HG03520 (cell line): Measurements from ENCODE around the gene TANC1.

Experiments
- ATAC-seq: cut with Tn5 transposase; IDR thresholded peaks from one replicate; pipeline ENCODE4 v1.9.1; 2021; ENCODE audit warnings: mild to moderate bottlenecking, moderate library complexity; ENCODE audit not compliant: unreplicated experiment

Gene TANC1

DNA sequence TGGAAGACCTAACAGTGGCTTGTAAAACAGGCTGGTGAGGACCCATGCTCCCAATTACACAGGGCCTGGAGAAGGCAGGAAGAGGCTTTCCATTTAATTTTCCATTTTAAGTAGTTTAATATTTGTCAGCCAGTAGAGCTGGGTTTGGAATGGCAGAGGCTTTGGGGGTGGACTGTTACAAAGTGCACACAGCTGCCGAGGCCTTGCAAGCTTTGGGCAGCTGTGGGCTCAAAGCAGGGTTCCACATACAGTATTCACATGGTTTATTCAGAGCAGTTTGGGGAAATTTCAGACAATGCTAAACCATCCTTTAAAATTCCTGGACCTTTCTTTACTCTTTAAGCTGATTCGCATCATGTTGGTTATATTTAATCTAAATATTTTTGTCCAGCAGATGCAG lies 185.5 kb downstream of the TANC1 start:
- no peak for ATAC-seq

DNA sequence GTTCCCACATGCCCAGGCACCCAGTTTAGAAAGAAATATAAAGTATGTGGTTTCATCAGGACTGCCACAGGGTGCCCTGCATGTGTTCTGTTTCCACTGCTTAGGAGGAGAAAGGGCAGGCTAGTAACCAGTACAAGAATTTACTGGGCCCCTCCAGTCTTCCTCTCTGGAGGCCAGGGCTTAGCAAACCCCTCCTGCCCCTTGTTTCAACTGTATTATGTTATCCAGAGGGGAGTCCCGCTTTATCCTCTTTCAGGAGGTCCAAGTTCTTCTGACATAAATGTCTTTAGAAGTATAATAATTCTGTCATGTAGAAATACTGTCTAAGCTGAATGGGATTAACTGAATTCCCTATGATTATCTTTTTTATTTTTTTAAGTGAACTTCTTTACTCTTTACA lies 185.9 kb downstream of the TANC1 start:
- no peak for ATAC-seq

DNA sequence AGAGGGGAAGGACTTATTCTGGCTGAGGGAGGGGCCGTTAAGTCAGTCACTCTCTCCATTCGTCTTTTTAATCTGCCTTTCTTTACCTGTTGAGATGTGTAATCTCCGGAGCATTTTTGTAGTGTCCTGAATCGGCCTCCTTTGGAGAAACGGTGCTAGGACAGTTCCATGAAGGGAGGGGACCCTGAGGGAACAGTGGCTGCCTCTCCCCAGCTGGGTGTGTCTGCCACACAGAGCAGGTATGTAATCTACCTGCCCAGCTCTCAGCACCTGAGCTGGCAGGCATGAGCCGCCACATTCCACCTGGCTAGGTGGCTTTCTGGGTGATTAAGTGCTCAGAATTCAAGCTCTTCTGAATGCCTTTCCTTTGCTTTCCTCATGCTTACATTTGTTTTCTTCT lies 186.9 kb downstream of the TANC1 start:
- no peak for ATAC-seq

DNA sequence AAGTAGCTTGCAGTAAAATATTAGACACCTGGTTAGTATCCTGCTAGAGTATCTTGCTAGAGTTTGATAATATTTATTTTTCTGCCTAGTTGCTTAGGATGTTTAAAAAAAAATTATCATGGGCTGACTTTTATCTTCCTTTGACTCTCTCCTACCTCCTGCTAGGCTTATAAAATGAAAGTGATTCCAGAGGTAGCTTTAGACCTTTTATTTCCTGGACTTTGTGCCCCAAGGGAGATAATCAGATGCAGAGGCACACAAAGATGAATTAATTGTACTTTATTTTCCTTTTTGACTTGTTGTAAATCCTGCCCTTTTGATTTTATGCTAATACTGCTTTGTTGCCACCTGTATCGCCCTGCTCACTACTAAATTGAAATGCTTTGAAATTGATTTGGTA lies 187.4 kb downstream of the TANC1 start:
- no peak for ATAC-seq

- ATAC-seq = no peak
Measured at GRCh38 chr2:159156834-159157233, 188.4 kb downstream of the TANC1 start.

- no peak for ATAC-seq
Measured at GRCh38 chr2:159157361-159158209, 189.1 kb downstream of the TANC1 start.

- ATAC-seq = no peak
Measured at GRCh38 chr2:159160412-159160811, 192.0 kb downstream of the TANC1 start.

- no peak for ATAC-seq
Measured at GRCh38 chr2:159160954-159161353, 192.5 kb downstream of the TANC1 start.

GRCh38 chr2:159163930-159164329 lies 195.5 kb downstream of the TANC1 start:
- no peak for ATAC-seq

- ATAC-seq = no peak
Measured at GRCh38 chr2:159164457-159164911, 196.0 kb downstream of the TANC1 start.

DNA sequence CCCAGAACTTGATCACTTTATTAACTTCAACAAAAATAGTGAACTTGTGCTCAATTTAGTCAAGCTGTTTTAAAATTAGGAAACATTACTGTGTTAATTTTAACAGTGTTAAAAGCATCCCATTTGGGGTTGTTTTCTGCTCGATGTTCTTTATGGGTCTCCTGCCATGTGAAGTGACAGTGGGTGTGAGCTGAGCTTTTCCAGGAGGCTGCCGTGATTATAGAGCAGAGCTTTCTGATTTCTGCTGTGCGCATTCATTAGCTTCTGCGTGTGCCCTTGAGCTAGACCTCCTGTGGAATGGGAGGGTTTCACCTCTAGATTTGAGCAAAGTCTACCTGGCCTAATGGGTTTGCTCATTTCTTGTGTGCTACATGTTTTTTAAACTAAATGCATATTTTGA lies 196.6 kb downstream of the TANC1 start:
- ATAC-seq = no peak

DNA sequence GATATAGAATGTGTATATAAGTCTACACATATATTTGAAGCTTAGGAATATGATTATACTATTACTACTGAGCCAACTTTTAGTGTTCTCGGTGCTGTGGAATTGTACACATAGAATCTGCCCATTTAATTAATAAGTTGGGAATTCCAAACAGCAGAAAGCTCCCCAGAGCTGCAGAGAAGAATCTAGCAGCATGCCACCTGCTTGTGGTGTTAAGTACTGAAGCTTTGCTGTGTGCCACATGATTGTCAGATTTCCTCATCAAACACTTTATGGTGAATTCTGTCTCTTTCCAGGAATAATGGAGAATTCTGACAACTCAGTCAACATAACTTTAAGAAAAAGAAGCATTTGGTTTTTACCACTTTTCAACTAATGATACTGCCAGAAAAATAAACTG lies 200.3 kb downstream of the TANC1 start:
- ATAC-seq = no peak

GRCh38 chr2:159169187-159169586 lies 200.7 kb downstream of the TANC1 start:
- ATAC-seq = no peak

DNA sequence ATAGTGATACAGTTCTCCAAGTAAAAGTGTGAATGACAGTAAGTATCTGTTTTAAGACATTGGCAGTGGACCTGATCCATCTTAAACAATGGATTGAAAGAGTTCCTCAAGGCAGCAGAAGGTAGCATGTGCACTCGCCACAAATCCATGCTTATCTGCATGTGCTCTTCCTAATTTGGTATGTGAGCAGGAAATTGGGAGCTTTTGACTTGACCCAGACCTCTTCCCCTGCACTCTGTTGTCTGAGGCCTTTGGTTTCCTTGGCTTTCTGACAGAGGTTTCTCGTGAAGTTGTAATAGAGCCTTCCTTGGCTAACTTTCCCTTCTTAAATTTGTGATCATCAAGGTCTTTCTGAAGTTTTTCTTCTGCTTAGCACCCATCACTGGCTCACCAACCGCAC lies 204.0 kb downstream of the TANC1 start:
- ATAC-seq = no peak

DNA sequence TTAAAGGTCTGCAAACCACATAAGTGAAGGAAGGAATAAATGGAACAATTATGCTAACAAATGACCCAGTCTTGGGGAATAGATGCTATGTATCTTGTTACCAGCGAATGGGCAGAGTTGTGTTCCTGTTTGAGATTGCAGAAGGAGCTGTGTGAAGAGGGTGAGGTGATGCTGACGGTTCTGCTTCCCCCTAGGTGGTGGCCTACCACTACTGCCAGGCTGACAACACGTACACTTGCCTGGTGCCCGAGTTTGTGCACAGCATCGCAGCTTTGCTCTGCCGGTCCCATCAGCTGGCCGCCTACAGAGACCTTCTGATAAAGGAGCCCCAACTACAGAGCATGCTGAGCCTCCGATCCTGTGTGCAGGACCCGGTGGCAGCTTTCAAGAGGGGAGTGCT lies 206.3 kb downstream of the TANC1 start:
- no peak for ATAC-seq

- no peak for ATAC-seq
Measured at GRCh38 chr2:159175182-159175581, 206.7 kb downstream of the TANC1 start.

GRCh38 chr2:159175927-159176326 lies 207.5 kb downstream of the TANC1 start:
- no peak for ATAC-seq

DNA sequence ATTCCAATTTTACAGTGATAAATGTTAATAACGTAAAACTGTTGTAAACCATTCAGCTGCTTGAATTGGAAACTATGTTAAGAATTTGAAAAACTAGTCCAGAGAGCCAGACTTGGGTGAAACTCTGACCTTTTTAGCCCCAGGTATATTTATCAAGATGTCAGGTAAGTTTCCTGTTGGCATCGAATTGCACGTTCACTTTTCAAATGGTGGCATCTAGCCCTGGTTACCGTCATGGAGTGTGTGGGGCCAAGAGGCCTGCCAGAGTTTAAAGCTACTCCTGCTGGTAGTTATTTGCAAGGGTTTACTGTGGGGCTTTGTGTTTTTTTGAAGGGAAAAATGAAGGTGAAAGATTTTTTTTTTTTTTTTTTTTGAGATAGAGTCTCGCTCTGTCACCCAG lies 208.1 kb downstream of the TANC1 start:
- no peak for ATAC-seq

DNA sequence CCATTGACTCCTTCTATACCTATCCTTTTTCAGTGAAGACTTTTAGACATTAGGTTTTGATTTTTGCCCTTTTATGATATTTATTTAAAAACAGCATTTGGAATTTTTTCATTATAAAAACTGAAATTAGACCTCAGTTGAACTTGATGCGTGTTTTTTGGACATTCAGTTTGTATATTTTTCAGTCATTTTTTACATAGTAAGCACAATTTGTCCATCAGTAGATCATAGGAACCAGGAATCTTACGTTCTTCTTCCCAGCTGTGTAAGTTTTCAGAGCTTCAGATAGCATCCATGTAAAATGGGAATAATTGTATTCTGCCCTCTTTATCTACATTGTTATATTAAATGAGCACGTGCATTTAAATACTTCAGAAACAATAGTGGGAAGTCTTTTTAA lies 208.9 kb downstream of the TANC1 start:
- no peak for ATAC-seq

DNA sequence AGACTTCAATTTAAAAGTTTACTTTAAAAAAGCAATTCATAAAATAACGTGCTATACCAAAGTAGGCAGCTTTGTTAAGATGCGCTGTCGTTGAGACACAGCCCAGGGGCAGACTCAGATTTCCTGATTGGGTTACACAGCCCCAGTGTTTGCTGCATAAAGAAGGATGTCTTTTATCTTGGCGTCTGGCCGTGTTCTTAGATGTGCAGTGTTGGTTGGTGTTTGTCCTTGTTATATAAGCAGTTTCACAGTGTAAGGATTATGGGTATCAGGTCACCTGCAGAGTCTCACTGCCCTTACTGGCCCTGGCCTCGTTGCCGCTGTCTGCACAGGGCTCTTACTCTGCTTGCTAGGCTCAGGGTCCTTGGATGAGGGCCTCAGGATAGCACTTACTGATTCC lies 209.5 kb downstream of the TANC1 start:
- no peak for ATAC-seq

DNA sequence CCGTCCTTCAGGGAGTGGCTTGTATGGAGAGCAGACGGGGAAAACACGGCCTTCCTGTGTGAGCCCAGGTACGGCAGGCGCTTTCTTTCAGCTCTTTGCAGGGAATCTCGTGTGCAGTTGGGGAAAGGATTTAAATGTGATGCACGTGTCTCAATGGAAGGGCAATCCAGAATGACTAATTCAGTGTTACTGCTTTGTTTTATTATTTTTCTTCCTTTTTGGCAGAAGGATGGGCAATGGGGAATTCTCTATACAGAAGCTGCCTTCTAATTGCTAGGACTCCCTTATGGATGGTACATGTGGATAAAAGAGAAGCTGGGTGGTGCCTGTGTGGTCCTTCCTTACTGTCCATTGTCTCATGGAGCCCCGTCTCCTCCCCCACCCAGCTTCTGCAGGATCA lies 210.7 kb downstream of the TANC1 start:
- no peak for ATAC-seq

DNA sequence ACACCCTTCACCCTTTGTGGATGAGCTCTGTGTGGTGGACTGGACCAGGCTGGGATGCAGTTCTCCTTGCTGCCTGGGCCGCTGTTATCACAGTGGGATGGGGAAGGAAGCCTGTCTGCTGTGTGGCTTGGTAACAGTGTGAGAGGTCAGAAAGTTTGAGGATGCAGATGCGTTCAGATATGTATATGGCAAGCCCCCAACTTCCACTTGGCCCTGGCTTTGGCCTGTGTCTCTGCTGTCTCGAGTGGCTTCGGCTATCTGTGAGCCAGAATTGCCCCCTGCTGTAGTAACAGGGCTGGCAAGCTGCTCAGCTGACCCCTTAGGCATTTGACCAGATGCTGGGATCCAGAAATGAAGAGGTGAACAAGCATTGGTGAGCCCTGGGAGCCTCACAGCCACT lies 211.3 kb downstream of the TANC1 start:
- no peak for ATAC-seq

- no peak for ATAC-seq
Measured at GRCh38 chr2:159183346-159183745, 214.9 kb downstream of the TANC1 start.
